IMR-90 (cell line): Measurements from ENCODE around the gene STOX1. TPM values are rescaled to one million over a fixed set of nuclear protein-coding genes. Genes with fewer than 3 reads are reported as not detected.

ENCODE experiments used
- ATAC-seq: fragments of 200-7000 bp; cut with Tn5 transposase; 2 replicates; pipeline ENCODE4 v1.9.1; 2020; ENCODE audit warnings: low read depth, mild to moderate bottlenecking, moderate library complexity
- BruUV-seq: library from RNA; stranded (reverse); fragments of 400-500 nt; replicated peaks from 2 replicates; lab custom pipeline; 2021; lab: Mats Ljungman, UMichigan
- CTCF ChIA-PET: fragments of 300-600 bp; formaldehyde crosslinking; extraction: SDS; loops from one replicate; lab custom pipeline; 2021; ENCODE audit warnings: antibody characterized with exemption; lab: Yijun Ruan, JAX
- POLR2A ChIA-PET: fragments of 300-600 bp; sonication (Branson Sonifier 250); formaldehyde crosslinking; loops from one replicate; lab custom pipeline; 2022; ENCODE audit warnings: antibody characterized with exemption; ENCODE audit not compliant: unreplicated experiment; lab: Charles Lee
- DNase-seq: peaks from one replicate; pipeline ENCODE4 v3.0.0; 2013
- H2AFZ ChIP-seq: replicated peaks from 2 replicates; pipeline ENCODE3; 2013; ENCODE audit warnings: low read length, mild to moderate bottlenecking; ENCODE audit not compliant: poor library complexity
- H2AK5ac ChIP-seq: 2 replicates; pipeline ENCODE4 v1.6.1; 2013; ENCODE audit warnings: low read depth, low read length, inconsistent platforms
- H2AK9ac ChIP-seq: replicated peaks from 2 replicates; pipeline ENCODE3; 2013; ENCODE audit warnings: mild to moderate bottlenecking, low read depth, low read length, moderate library complexity; ENCODE audit not compliant: poor library complexity
- H2BK120ac ChIP-seq: 2 replicates; pipeline ENCODE4 v1.6.1; 2013; ENCODE audit warnings: low read depth, low read length, inconsistent platforms
- H2BK15ac ChIP-seq: 3 replicates; pipeline ENCODE4 v1.6.1; 2013; ENCODE audit warnings: low read depth, low read length, inconsistent platforms
- H2BK20ac ChIP-seq: 2 replicates; pipeline ENCODE4 v1.6.1; 2013; ENCODE audit warnings: low read depth, mild to moderate bottlenecking, inconsistent platforms, low read length, moderate library complexity
- H2BK5ac ChIP-seq: 2 replicates; pipeline ENCODE4 v1.6.1; 2013; ENCODE audit warnings: mild to moderate bottlenecking, low read depth, low read length, inconsistent platforms; ENCODE audit not compliant: poor library complexity, severe bottlenecking
- H3K14ac ChIP-seq: replicated peaks from 2 replicates; pipeline ENCODE4 v1.6.1; 2013; ENCODE audit warnings: low read depth, low read length, inconsistent platforms
- H3K18ac ChIP-seq: 2 replicates; pipeline ENCODE4 v1.6.1; 2013; ENCODE audit warnings: low read depth, low read length, control low read depth
- H3K23ac ChIP-seq: 2 replicates; pipeline ENCODE4 v1.6.1; 2013; ENCODE audit warnings: low read depth, low read length, inconsistent platforms
- H3K27ac ChIP-seq: 2 replicates; pipeline ENCODE4 v1.5.1; 2013; ENCODE audit warnings: mild to moderate bottlenecking, control low read depth, low read length; ENCODE audit not compliant: insufficient read depth
- H3K27me3 ChIP-seq: 2 replicates; pipeline ENCODE4 v1.6.1; 2013; ENCODE audit warnings: low read length; ENCODE audit not compliant: control insufficient read depth, insufficient read depth
- H3K36me3 ChIP-seq: 2 replicates; pipeline ENCODE4 v1.6.1; 2013; ENCODE audit warnings: low read length, mixed read lengths; ENCODE audit not compliant: control insufficient read depth, insufficient read depth
- H3K4ac ChIP-seq: 2 replicates; pipeline ENCODE4 v1.6.1; 2013; ENCODE audit warnings: low read depth, low read length, inconsistent platforms
- H3K4me1 ChIP-seq: 2 replicates; pipeline ENCODE4 v1.6.1; 2013; ENCODE audit warnings: low read length, mixed read lengths; ENCODE audit not compliant: control insufficient read depth, insufficient read depth
- H3K4me2 ChIP-seq: 2 replicates; pipeline ENCODE4 v1.6.1; 2013; ENCODE audit warnings: low read depth, mild to moderate bottlenecking, control low read depth, low read length, moderate library complexity
- H3K4me3 ChIP-seq: 2 replicates; pipeline ENCODE4 v1.5.1; 2013; ENCODE audit warnings: low read depth, mild to moderate bottlenecking, control low read depth, low read length, moderate library complexity; ENCODE audit not compliant: insufficient read depth
- H3K56ac ChIP-seq: 2 replicates; pipeline ENCODE4 v1.6.1; 2013; ENCODE audit warnings: low read length, inconsistent platforms; ENCODE audit not compliant: insufficient read depth; ENCODE audit errors: extremely low read depth
- H3K79me1 ChIP-seq, 2 experiments: 2 replicates each; pipeline ENCODE4 v1.6.1; 2013; ENCODE audit warnings: low read length in 2 of 2, inconsistent platforms in 1 of 2, low read depth in 1 of 2
- H3K9ac ChIP-seq: 2 replicates; pipeline ENCODE4 v1.6.1; 2013; ENCODE audit warnings: low read depth, low read length, control low read depth
- H3K9me1 ChIP-seq: 2 replicates; pipeline ENCODE4 v1.6.1; 2013; ENCODE audit warnings: low read length, inconsistent platforms; ENCODE audit not compliant: insufficient read depth
- H3K9me3 ChIP-seq: 2 replicates; pipeline ENCODE4 v1.6.1; 2013; ENCODE audit warnings: low read length; ENCODE audit not compliant: control insufficient read depth, insufficient read depth
- H4K20me1 ChIP-seq: 2 replicates; pipeline ENCODE4 v1.6.1; 2013; ENCODE audit warnings: low read length, inconsistent platforms; ENCODE audit not compliant: insufficient read depth
- H4K5ac ChIP-seq: 2 replicates; pipeline ENCODE4 v1.6.1; 2013; ENCODE audit warnings: mild to moderate bottlenecking, low read depth, low read length, control low read depth
- H4K8ac ChIP-seq, 2 experiments: 2 replicates each; pipeline ENCODE4 v1.6.1; 2013; ENCODE audit warnings: low read depth in 2 of 2, low read length in 2 of 2, control low read depth in 1 of 2, inconsistent platforms in 1 of 2
- H4K91ac ChIP-seq: 2 replicates; pipeline ENCODE4 v1.6.1; 2013; ENCODE audit warnings: low read depth, low read length, inconsistent platforms; ENCODE audit not compliant: insufficient read depth
- BHLHE40 ChIP-seq: fragments of 150-350 bp; IDR thresholded peaks from 2 replicates; pipeline ENCODE4 v1.6.1; 2016; ENCODE audit warnings: mild to moderate bottlenecking, low read depth, low read length
- CHD1 ChIP-seq: IDR thresholded peaks from 2 replicates; pipeline ENCODE4 v1.6.1; 2012; ENCODE audit warnings: low read depth, low read length, improper control_type of control experiment
- FOS ChIP-seq: fragments of 150-350 bp; IDR thresholded peaks from 2 replicates; pipeline ENCODE4 v1.6.1; 2016; ENCODE audit warnings: low read depth, low read length
- MAFK ChIP-seq: IDR thresholded peaks from 2 replicates; pipeline ENCODE4 v1.6.1; 2012; ENCODE audit warnings: low read depth, low read length, improper control_type of control experiment
- MAZ ChIP-seq: IDR thresholded peaks from 2 replicates; pipeline ENCODE4 v1.6.1; 2012; ENCODE audit warnings: low read depth, mild to moderate bottlenecking, low read length, improper control_type of control experiment, moderate library complexity, borderline replicate concordance
- NFE2L2 ChIP-seq: fragments of 150-350 bp; IDR thresholded peaks from 2 replicates; pipeline ENCODE4 v1.6.1; 2016; ENCODE audit warnings: low read depth, mild to moderate bottlenecking, low read length
- POLR2A ChIP-seq: IDR thresholded peaks from 2 replicates; pipeline ENCODE4 v1.6.1; 2012; ENCODE audit warnings: mild to moderate bottlenecking, low read depth, low read length
- RCOR1 ChIP-seq: IDR thresholded peaks from 2 replicates; pipeline ENCODE4 v1.6.1; 2012; ENCODE audit warnings: mild to moderate bottlenecking, low read length, improper control_type of control experiment; ENCODE audit not compliant: insufficient replicate concordance
- RFX5 ChIP-seq: IDR thresholded peaks from 2 replicates; pipeline ENCODE4 v1.8.0; 2012; ENCODE audit warnings: low read depth, mild to moderate bottlenecking, low read length, moderate library complexity
- USF2 ChIP-seq: fragments of 150-350 bp; IDR thresholded peaks from 2 replicates; pipeline ENCODE4 v1.6.1; 2017; ENCODE audit warnings: mild to moderate bottlenecking, antibody characterized with exemption, low read length, low read depth
- WGBS, 2 experiments: methylation state at CpG; one replicate each; pipeline versions ENCODE4 v1.1.5 to v1.1.7; 2013; ENCODE audit warnings: missing lambda C conversion rate in 2 of 2; ENCODE audit not compliant: insufficient read length in 1 of 2; ENCODE audit errors: extremely low coverage in 2 of 2; 5-methylcytosine and 5-hydroxymethylcytosine counted together
- dilution Hi-C: fragments of 300-500 bp; cut with HindIII; formaldehyde crosslinking; loops from one replicate; pipeline ENCODE4 v1.14.3; 2018; ENCODE audit warnings: low sequenced_read_pairs; ENCODE audit not compliant: unreplicated experiment
- in situ Hi-C: fragments of 300-500 bp; cut with MboI; formaldehyde crosslinking; loops from 3 replicates; pipeline ENCODE4 v1.14.3; 2019; ENCODE audit warnings: low sequenced_read_pairs, inconsistent platforms, mixed read lengths
- intact Hi-C: fragments of 100-400 bp; cut with micrococcal nuclease; formaldehyde crosslinking; loops from 2 replicates; pipeline ENCODE4 v1.10.0; 2022
- polyA plus RNA-seq, 3 experiments: library from polyadenylated mRNA; depleted of rRNA; stranded (reverse); fragments of >200 nt; gene quantifications; 2 replicates each; pipeline ENCODE4 v1.2.3, GENCODE V29; 2012; ENCODE audit warnings: low replicate concordance in 1 of 3
- total RNA-seq: library from RNA; depleted of rRNA; stranded (reverse); fragments of >200 nt; gene quantifications from 2 replicates; pipeline ENCODE4 v1.2.3, GENCODE V29; 2012
- TF ChIP-seq, protein P1 (sequence below): conservative IDR thresholded peaks from 2 replicates; pipeline ENCODE4 v1.5.1; 2012; ENCODE audit warnings: mild to moderate bottlenecking, low read depth, low read length, improper control_type of control experiment
- TF ChIP-seq, protein P2 (sequence below): fragments of 150-350 bp; IDR thresholded peaks from 2 replicates; pipeline ENCODE4 v1.6.1; 2016; ENCODE audit warnings: low read depth, mild to moderate bottlenecking, low read length, moderate library complexity, borderline replicate concordance

STOX1 gene
- total and polyA plus RNA-seq, 2 of the 4 experiments (the other 2 are of a cell fraction), result 0.03 to 0.18 TPM

GRCh38 chr10:68795886-68796532 lies 31.3 kb upstream of the STOX1 start:
- ATAC-seq (no peak), DNase-seq (no peak)
- H3K18ac ChIP-seq, result no peak overlapping the region
- no peak overlapping the region for H3K4me3 ChIP-seq
- no peaks in the 10 kb centered on the region for H3K4me1 ChIP-seq
- no peak overlapping the region for H2AFZ ChIP-seq
- intact Hi-C loops, result no loop called here
- H3K27me3 ChIP-seq, result no peaks in the 10 kb centered on the region
- 0 out of 4 replicates have a peak, but pooled peaks cover 0 to 3% of the 10 kb centered on the region in 2 experiments for H3K79me1 ChIP-seq
- no peaks in the 10 kb centered on the region; the same call in 1 of the 2 replicates for H4K20me1 ChIP-seq
- TF ChIP-seq, protein P1, sequence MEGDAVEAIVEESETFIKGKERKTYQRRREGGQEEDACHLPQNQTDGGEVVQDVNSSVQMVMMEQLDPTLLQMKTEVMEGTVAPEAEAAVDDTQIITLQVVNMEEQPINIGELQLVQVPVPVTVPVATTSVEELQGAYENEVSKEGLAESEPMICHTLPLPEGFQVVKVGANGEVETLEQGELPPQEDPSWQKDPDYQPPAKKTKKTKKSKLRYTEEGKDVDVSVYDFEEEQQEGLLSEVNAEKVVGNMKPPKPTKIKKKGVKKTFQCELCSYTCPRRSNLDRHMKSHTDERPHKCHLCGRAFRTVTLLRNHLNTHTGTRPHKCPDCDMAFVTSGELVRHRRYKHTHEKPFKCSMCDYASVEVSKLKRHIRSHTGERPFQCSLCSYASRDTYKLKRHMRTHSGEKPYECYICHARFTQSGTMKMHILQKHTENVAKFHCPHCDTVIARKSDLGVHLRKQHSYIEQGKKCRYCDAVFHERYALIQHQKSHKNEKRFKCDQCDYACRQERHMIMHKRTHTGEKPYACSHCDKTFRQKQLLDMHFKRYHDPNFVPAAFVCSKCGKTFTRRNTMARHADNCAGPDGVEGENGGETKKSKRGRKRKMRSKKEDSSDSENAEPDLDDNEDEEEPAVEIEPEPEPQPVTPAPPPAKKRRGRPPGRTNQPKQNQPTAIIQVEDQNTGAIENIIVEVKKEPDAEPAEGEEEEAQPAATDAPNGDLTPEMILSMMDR, result no peak
- TF ChIP-seq, protein P2, sequence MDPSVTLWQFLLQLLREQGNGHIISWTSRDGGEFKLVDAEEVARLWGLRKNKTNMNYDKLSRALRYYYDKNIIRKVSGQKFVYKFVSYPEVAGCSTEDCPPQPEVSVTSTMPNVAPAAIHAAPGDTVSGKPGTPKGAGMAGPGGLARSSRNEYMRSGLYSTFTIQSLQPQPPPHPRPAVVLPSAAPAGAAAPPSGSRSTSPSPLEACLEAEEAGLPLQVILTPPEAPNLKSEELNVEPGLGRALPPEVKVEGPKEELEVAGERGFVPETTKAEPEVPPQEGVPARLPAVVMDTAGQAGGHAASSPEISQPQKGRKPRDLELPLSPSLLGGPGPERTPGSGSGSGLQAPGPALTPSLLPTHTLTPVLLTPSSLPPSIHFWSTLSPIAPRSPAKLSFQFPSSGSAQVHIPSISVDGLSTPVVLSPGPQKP, result no peak
- no peak for TF ChIP-seq RFX5
- TF ChIP-seq RCOR1, result no peak
- no peak for TF ChIP-seq POLR2A
- TF ChIP-seq BHLHE40, result no peak
- TF ChIP-seq FOS, result no peak
- TF ChIP-seq MAZ, result no peak
- no peak for TF ChIP-seq NFE2L2
- no peak for TF ChIP-seq CHD1
- no peak for TF ChIP-seq USF2
- no peak for TF ChIP-seq MAFK
- H2BK15ac ChIP-seq, result no peak overlapping the region
- ChIA-PET POLR2A (no interaction called here), CTCF (no interaction called here)
- no peak overlapping the region for H3K4me2 ChIP-seq
- no peak overlapping the region for H4K91ac ChIP-seq
- H3K27ac ChIP-seq, result no peak overlapping the region
- no peak overlapping the region for H3K9ac ChIP-seq
- H2BK5ac ChIP-seq, result no peak overlapping the region
- no peaks in the 10 kb centered on the region for H3K9me3 ChIP-seq
- in situ Hi-C loops, result no loop called here
- WGBS, 2 experiments, result 100% methylated on average over 1 of the region's 4 CpGs; no CpG with 5 or more reads in 1 of the 2 experiments
- H3K9me1 ChIP-seq, result no peaks in the 10 kb centered on the region; the same call in 1 of the 2 replicates
- no peak overlapping the region for H4K8ac ChIP-seq
- no peak overlapping the region for H3K14ac ChIP-seq
- no peak overlapping the region for H3K4ac ChIP-seq
- dilution Hi-C loops, result no loop called here
- no peak overlapping the region for H2BK120ac ChIP-seq
- no peak overlapping the region for H3K56ac ChIP-seq
- no peak overlapping the region for H3K23ac ChIP-seq
- peaks cover 28% of the 10 kb centered on the region for H3K36me3 ChIP-seq
- no TSS peak for BruUV-seq
- H2AK5ac ChIP-seq, result no peak overlapping the region
- no peak overlapping the region for H2BK20ac ChIP-seq
- H2AK9ac ChIP-seq, result no peak overlapping the region
- H4K5ac ChIP-seq, result no peak overlapping the region
